ENCODE results near the gene ZFAND3. TPM values are rescaled to one million over a fixed set of nuclear protein-coding genes. Genes with fewer than 3 reads are reported as not detected.
A peak's percentile ranks its signal among the peaks of the same experiment; 100 is the strongest.

The ZFAND3 gene
- total and polyA plus RNA-seq, 10 donors, result 9.3 to 63.7 (median 49.9) TPM

GRCh38 chr6:38067263-38067980, 247.9 kb downstream of the ZFAND3 start:
- Histone ChIP-seq H3K27me3 (replicated peaks in 1 of 7) (no peaks in the 10 kb centered on the region), H3K4me1 (peaks cover 6 to 29% (median 10%) of the 10 kb centered on the region in 6 donors), H3K4me3 (no peak overlapping the region), H3K36me3 (peaks cover under 1 to 31% (median 11%) of the 10 kb centered on the region in 6 donors), H3K9me3 (no peaks in the 10 kb centered on the region), H3K27ac (peak overlapping the region in 1 of 8 donors; percentile 10)
- no peak for DNase-seq
- 40 to 52% (median 48%) methylated on average over 2 of the region's 2 CpGs for WGBS, 5 donors
- intact Hi-C loops (cut with DNase I; ENCODE audit: low total_unique reads), result no loop called here
- no peak for TF ChIP-seq POLR2AphosphoS5 (IDR thresholded peaks at IDR 0.05)
- TF ChIP-seq CTCF (IDR thresholded peaks at IDR 0.05 in 8 of 11, conservative IDR thresholded peaks at IDR 0.05 in 3 of 11), result no peak
- no peak for TF ChIP-seq POLR2A (IDR thresholded peaks at IDR 0.05)

GRCh38 chr6:38068854-38069590, 249.5 kb downstream of the ZFAND3 start:
- Histone ChIP-seq H3K4me1 (peaks cover 6 to 29% (median 10%) of the 10 kb centered on the region in 6 donors), H3K36me3 (peaks cover 0 to 15% (median 0%) of the 10 kb centered on the region in 6 donors), H3K4me3 (no peak overlapping the region), H3K27ac (no peak overlapping the region), H3K27me3 (replicated peaks in 1 of 7) (no peaks in the 10 kb centered on the region), H3K9me3 (no peaks in the 10 kb centered on the region)
- no peak for DNase-seq
- WGBS, 5 donors, result 81 to 90% (median 89%) methylated on average over 7 of the region's 7 CpGs
- no peak for TF ChIP-seq POLR2A (IDR thresholded peaks at IDR 0.05)
- intact Hi-C loops (cut with DNase I; ENCODE audit: low total_unique reads), result no loop called here

- Histone ChIP-seq H3K4me3 (no peak overlapping the region), H3K27me3 (replicated peaks in 1 of 7) (no peaks in the 10 kb centered on the region), H3K27ac (no peak overlapping the region), H3K9me3 (no peaks in the 10 kb centered on the region), H3K4me1 (peaks cover 0 to 6% (median 0%) of the 10 kb centered on the region in 6 donors), H3K36me3 (peaks cover 0 to 29% (median 0%) of the 10 kb centered on the region in 6 donors)
- TF ChIP-seq POLR2AphosphoS5 (IDR thresholded peaks at IDR 0.05) (no peak), CTCF (IDR thresholded peaks at IDR 0.05 in 8 of 11, conservative IDR thresholded peaks at IDR 0.05 in 3 of 11) (no peak), POLR2A (IDR thresholded peaks at IDR 0.05) (no peak)
- 73 to 81% (median 75%) methylated on average over 4 of the region's 4 CpGs for WGBS, 5 donors
- intact Hi-C loops (cut with DNase I; ENCODE audit: low total_unique reads), result no loop called here
- DNase-seq, result no peak
Measured at GRCh38 chr6:38077488-38078030, 258.0 kb downstream of the ZFAND3 start.

- peaks cover 0 to 40% (median 4%) of the 10 kb centered on the region in 6 donors for H3K36me3 ChIP-seq
- 93 to 97% (median 96%) methylated on average over 4 of the region's 4 CpGs for WGBS, 5 donors
- H3K27me3 ChIP-seq (replicated peaks in 1 of 7), result no peaks in the 10 kb centered on the region
- intact Hi-C loops (cut with DNase I; ENCODE audit: low total_unique reads), result no loop called here
- H3K4me1 ChIP-seq, result peaks cover 0 to 6% (median 0%) of the 10 kb centered on the region in 6 donors
- TF ChIP-seq POLR2AphosphoS5 (IDR thresholded peaks at IDR 0.05) (no peak), POLR2A (IDR thresholded peaks at IDR 0.05) (no peak), CTCF (IDR thresholded peaks at IDR 0.05 in 8 of 11, conservative IDR thresholded peaks at IDR 0.05 in 3 of 11) (no peak)
- H3K27ac ChIP-seq, result no peak overlapping the region
- no peaks in the 10 kb centered on the region for H3K9me3 ChIP-seq
- H3K4me3 ChIP-seq, result no peak overlapping the region
- no peak for DNase-seq
Measured at GRCh38 chr6:38078671-38079070, 259.1 kb downstream of the ZFAND3 start.

All from spleen (tissue), 11 donors.